ENCODE results near the gene TRIM46.
A peak's percentile ranks its signal among the peaks of the same experiment; 100 is the strongest.

The TRIM46 gene

GRCh38 chr1:155171836-155172731 is 1.6 kb upstream of the TRIM46 start:
- DNase-seq (ENCODE audit: low read depth in 2 of 2, low spot score in 1 of 2): no peak

GRCh38 chr1:155172732-155173477 is 744 bp upstream of the TRIM46 start, which contains the start of gene KRTCAP2:
KRTCAP2 (minus strand) TSS chr1:155173304; CDS start chr1:155173224, 80 bp downstream.
- peak; percentile 88 to 92 for DNase-seq (ENCODE audit: low read depth in 2 of 2, low spot score in 1 of 2)

DNA sequence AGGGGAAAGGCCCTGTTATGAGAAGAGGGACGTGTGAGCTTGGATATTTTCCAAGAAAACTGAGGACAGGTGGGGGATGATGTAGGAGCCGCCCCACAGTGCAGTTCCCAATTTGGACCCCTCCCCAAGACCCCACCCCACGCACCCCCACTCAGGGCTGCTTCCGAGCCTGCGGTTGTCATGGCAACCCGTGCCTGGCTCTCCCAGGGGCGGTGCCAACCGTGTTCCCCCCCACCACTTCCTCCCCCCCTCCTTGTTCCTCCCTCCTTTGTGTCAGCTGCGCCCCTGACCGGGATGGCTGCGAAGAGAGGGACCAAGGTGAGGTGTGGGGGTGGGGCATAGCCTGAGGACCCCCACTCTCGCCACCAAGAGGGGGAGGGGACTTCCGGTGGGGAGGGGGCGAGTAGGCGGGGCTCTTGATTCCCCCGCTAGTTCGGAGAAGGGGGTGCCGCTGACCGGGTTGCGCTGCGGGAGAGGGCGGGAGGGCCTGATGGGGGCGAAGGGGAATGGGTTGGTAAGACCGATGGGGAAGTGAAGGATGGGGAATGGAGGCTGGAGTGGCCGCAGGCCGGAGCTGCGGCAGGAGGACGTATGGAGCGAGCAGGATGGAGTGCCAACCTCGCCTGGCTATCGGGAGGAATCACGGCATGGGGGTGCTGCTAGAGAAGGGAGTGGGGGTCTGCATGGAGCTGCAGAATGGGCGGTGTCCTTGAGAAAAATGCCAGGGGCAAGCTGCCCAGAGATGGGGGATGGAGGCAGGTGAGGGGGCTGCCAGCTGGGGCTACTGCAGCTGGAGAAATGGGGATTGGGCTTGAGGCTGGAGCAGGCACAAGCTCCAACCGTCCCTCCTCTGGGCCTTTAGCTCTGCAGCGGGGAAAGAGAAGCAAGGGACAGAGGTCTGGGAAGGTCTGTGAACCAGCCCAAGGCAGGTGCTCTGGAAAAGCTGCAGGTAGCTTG is 953 bp downstream of the TRIM46 start:
- DNase-seq (ENCODE audit: low read depth in 2 of 2, low spot score in 1 of 2): no peak

DNA sequence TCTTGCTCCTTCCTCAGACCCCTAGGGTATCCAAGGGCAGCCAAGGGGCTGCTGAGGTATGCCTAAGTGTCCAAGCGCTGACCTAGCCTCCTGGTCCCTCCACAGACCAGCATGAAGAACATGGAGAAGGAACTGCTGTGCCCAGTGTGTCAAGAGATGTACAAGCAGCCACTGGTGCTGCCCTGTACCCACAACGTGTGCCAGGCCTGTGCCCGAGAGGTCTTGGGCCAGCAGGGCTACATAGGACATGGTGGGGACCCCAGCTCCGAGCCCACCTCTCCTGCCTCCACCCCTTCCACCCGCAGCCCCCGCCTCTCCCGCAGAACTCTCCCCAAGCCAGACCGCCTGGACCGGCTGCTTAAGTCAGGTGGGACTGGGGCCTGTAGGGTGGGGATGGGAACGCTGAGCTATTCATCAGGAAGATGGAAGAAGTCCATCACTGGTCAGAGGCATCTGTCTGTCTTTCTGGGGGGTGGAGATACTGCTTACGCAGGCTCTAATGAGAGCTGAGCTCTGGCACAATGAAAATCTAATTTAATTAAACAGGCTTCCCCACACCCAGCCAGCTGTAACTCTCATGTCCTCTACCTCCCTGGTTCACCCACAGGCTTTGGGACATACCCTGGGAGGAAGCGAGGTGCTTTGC is 1.8 kb downstream of the TRIM46 start:
- DNase-seq (ENCODE audit: low read depth in 2 of 2, low spot score in 1 of 2): no peak

GRCh38 chr1:155175927-155176371 is 2.3 kb downstream of the TRIM46 start:
- DNase-seq (ENCODE audit: low read depth in 2 of 2, low spot score in 1 of 2): no peak

DNA sequence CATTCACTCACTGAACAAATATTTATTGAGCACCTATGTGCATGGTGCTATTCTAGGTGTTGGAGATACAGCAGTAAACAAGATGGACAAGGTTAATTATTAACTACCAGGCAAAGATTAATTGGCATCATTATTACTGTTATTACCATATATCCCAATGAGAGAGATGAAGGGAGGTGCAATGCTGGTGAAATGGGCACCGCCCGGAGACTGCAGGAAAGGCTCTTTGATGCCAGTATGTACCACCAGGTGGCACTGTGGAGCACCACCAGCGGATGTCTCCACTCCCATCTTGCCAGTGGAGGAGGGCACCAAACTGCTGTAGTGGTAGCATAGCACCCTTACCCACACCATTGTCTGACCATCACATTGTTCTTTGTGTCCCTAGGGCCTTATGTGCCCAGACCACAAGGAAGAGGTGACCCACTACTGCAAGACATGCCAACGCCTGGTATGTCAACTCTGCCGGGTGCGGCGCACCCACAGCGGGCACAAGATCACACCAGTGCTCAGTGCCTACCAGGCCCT is 3.0 kb downstream of the TRIM46 start:
- peak; percentile 63 to 77 for DNase-seq (ENCODE audit: low read depth in 2 of 2, low spot score in 1 of 2)

DNA sequence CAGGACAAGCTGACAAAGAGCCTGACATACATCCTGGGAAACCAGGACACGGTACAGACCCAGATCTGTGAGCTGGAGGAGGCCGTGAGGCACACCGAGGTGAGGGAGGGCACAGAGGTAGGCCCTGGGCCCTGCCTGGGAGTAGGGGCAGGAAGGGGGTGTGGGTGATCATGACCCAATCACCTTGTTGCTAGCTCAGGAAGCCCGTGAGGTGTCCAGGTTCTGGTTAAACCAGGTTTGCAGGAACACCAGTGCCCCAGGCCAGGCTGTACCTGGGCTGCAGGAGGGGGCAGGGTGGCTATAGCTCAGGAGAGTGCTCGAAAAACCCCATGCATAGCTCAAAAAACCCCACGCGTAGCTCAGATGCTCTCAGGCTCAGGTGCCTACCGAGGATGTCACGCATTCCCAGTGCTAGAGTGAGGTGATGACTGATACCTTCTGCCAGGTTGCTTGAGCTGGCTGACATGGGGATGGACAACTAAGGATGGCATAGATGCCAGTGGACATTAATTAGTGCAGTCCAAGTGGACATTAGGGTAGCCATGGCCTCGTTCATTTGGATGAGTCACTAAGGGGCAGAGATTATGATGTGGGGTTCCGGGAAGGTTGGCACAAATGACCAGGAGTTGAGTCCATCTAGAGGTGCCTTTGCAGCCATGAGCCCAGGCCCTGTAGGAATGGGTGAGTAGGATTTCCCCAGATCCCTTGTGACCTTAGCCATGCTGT is 3.7 kb downstream of the TRIM46 start:
- no peak for DNase-seq (ENCODE audit: low read depth in 2 of 2, low spot score in 1 of 2)

- DNase-seq (ENCODE audit: low read depth in 2 of 2, low spot score in 1 of 2): no peak
Observed at GRCh38 chr1:155177918-155178281, 4.3 kb downstream of the TRIM46 start.

- DNase-seq (ENCODE audit: low read depth in 2 of 2, low spot score in 1 of 2): no peak
Observed at GRCh38 chr1:155178441-155179111, 4.9 kb downstream of the TRIM46 start.

GRCh38 chr1:155179112-155180031 is 5.7 kb downstream of the TRIM46 start:
- no peak for DNase-seq (ENCODE audit: low read depth in 2 of 2, low spot score in 1 of 2)

GRCh38 chr1:155181371-155182051 is 7.9 kb downstream of the TRIM46 start:
- DNase-seq (ENCODE audit: low read depth in 2 of 2, low spot score in 1 of 2): no peak

GRCh38 chr1:155182052-155182550 is 8.5 kb downstream of the TRIM46 start:
- DNase-seq (ENCODE audit: low read depth in 2 of 2, low spot score in 1 of 2): no peak

GRCh38 chr1:155183775-155184221 is 10.1 kb downstream of the TRIM46 start:
- DNase-seq (ENCODE audit: low read depth in 2 of 2, low spot score in 1 of 2): no peak

- no peak for DNase-seq (ENCODE audit: low read depth in 2 of 2, low spot score in 1 of 2)
Observed at GRCh38 chr1:155184351-155184811, 10.7 kb downstream of the TRIM46 start.

- DNase-seq (ENCODE audit: low read depth in 2 of 2, low spot score in 1 of 2): no peak
Observed at GRCh38 chr1:155184835-155185782, 11.5 kb downstream of the TRIM46 start.

GRCh38 chr1:155185783-155186066 is 12.1 kb downstream of the TRIM46 start:
- DNase-seq (ENCODE audit: low read depth in 2 of 2, low spot score in 1 of 2): no peak

Data from stimulated activated CD8-positive, alpha-beta memory T cell treated with anti-CD3 and anti-CD28 coated beads, Interleukin-4, amount 100 ng/mL, for 4 hours (primary cell).